Gastrocnemius medialis (tissue), 4 donors: Measurements from ENCODE around the gene PCDHGA11.

Source experiments
- CTCF ChIP-seq, 5 experiments: fragments of 450-650 bp in 3 of 5; fragments of 200-600 bp in 2 of 5; sonication (generic) in 2 of 5; IDR thresholded peaks in 4 of 5; conservative IDR thresholded peaks in 1 of 5; 1 replicate in 4 of 5; 2 replicates in 1 of 5; pipeline ENCODE4 v1.5.1; 2016 to 2019; ENCODE audit warnings: antibody characterized with exemption in 5 of 5, mild to moderate bottlenecking in 3 of 5, moderate library complexity in 3 of 5
- POLR2A ChIP-seq, 2 donors: fragments of 450-650 bp; IDR thresholded peaks; one replicate each; pipeline ENCODE4 v1.6.1; 2017; ENCODE audit warnings: antibody characterized with exemption in 2 of 2, mild to moderate bottlenecking in 2 of 2, moderate library complexity in 2 of 2

- TF ChIP-seq CTCF (IDR thresholded peaks at IDR 0.05 in 4 of 5, conservative IDR thresholded peaks at IDR 0.05 in 1 of 5): no peak
- TF ChIP-seq POLR2A (IDR thresholded peaks at IDR 0.05): no peak
Measured at GRCh38 chr5:141437221-141437620, 16.4 kb downstream of the PCDHGA11 start.
